ENCODE measurements around the gene POFUT1.
"Not testable (repeated sequence)": the region's sequence is repeated elsewhere in the genome, so short reads cannot be mapped to it uniquely, and the experiment has no call there.

The POFUT1 gene

DNA sequence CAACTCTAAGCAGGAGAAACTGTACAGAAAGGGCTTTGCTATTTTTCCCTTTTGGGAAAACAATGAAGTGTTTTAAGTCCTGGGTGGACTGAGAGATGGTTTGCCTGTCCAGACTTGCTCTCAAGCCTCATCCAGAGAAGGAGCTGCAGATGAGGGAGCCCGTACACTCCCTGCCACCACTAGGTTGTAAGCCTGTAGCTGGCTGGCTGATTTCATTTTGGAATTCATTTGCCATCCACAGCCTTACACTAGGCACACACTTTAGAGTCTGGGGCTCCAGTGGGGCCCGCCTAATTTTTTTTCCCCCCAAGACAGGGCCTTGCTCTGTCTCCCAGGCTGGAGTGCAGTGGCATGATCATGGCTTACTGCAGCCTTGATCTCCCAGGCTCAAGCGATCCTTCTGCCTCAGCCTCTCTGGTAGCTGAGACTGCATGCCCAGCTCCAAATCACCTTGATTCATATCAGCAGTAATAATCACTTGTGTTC, 28.4 kb downstream of the POFUT1 start:
- no peak for DNase-seq

- DNase-seq = no peak
Observed at GRCh38 chr20:32236819-32237218, 29.1 kb downstream of the POFUT1 start.

DNA sequence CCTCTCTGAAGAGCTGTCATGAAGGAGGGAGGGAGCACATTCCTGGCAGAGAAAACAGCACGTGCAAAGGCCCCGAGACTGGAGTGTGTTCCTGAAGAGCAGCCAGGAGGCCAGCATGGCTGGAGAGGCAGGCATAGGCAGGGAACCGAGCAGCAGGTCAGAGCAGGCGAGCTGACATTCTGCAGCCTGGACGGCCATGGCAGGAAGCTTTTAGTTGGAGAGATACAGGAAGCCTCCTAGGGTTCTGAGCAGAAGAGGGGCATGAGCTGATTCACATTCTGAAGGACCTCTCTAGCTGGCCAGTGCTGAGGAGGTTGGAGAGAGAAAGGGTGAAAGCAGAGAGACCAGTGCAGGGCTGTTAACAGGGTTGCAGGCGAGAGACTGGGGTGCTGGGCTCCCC, 29.7 kb downstream of the POFUT1 start:
- no peak for DNase-seq

DNA sequence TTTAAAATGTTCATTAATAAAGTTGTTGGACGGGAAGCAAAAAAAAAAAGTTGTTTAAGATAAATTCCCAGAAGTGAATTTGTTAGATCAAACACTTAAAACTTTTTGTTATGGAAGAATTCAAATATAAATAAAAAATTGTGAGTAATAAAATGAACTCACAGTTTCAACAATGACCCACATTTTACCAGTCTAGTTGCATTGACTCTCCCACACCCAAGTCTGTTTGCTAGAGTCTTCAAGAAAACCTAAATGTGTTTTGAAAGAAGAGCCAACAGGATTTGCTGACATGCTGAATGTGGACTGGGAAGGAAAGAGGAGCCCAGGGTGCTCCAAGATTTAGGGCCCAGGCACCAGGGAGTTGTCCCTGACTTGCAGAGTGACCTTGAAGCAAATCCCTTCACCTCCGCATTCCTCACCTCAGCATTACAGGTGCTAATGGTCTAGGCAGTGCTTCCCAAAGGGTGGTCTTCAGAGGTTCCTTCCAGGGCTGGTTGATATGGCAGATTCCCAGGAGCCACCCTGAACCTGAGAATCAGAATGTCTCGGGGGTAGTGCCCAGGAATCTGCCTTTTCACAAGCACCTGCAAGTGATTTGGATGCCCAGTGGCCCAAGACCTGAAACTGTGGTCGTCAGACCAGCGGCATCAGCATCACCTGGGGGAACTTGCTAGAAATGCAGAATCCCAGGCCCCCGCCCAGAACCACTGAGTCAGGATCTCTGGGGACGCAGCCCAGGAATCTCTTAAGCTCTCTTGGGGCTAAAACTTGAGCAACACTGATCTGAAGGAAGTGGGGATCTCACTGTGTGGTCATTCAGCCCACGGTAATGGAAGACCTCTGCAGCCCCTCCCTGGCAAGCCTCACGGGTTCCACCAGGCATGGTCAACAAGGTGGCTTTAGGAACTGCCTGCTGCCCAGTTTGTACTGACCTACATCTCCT, 31.1 kb downstream of the POFUT1 start:
- no peak for DNase-seq

DNA sequence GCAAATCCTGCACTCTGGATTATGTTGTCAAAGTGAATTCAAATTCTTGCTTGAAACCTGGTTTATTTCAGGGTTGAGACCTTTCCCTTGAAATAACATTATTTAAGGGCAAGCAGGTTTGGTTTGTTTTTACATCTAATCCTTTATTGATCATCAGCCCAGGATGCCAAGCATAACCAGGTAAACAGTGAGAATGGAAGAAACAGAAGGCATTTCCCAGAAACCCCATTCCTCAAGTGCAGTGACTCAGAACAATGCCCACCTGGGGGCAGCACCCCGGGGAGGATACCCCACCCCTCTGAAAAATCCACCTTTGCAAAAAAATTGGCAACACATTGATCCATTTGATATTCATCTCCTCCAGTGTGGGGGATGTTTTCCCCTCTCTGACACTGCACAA, 32.5 kb downstream of the POFUT1 start:
- no peak for DNase-seq

GRCh38 chr20:32241807-32242206, 34.1 kb downstream of the POFUT1 start:
- DNase-seq = no peak

DNA sequence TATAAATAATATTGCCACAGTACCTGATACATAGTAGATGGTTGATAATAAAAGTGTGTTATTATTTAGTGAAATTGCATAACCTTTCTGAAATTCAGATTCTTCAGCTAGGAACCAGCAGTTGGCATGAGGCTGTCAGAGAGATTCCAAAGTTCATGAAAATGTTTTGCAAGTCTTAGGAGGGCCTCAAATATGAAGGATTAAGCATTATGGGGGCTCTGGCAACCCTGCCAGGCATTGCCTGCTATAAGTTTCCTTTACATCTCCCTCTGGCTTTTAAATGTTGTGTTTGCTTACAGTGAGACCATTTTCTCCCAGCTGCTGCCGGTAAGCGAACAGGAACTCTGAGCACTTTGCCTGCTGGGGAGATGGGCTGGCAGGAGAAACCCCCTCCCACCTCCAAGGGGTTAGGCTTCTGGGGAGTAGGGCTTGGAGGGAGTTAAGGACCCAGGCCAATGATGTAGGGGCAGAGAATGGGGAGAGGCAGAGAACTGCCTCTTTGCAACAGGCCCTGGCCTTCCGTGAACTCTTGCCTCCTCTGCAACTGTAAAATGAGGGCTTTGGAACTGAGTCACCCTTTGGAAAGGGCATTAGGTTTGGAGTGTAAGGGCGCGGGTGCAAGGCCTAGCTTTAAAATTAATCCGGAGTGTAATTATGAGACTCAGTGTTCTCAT, 36.6 kb downstream of the POFUT1 start:
- no peak for DNase-seq

GRCh38 chr20:32244959-32245358, 37.3 kb downstream of the POFUT1 start:
- no peak for DNase-seq

GRCh38 chr20:32246208-32246607, 38.5 kb downstream of the POFUT1 start:
- not testable (repeated sequence) for DNase-seq

GRCh38 chr20:32248043-32248442, 40.4 kb downstream of the POFUT1 start:
- DNase-seq = no peak

DNA sequence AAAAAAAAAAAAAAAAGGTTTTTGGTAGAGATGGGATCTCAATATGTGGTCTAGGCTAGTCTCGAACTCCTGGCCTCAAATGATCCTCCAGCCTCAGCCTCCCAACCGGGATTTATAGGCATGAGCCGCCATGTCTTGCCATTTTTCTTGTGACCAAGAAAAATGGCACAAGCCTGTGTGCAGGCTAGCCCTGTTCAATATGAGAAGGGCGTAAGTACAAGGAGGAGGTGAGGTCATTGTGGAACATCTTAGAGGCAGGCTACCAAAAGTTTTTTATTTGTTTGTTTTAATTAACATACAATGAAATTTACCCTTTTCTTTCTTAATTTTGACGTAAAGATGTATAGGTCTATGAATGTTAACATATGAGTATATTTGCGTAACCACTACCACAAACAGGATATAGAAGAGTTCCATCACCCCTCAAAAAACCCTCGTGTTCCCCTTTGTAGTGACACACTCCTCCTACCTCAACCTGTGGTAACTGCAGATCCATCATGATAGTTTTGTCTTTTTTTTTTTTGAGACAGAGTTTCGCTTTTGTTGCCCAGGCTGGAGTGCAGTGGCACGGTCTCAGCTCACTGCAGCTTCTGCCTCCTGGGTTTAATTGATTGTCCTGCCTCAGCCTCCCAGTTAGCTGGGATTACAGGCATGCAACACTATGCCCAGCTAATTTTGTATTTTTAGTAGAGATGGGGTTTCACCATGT, 41.5 kb downstream of the POFUT1 start:
- DNase-seq = peak in 1 of 2 experiments; percentile 7

DNA sequence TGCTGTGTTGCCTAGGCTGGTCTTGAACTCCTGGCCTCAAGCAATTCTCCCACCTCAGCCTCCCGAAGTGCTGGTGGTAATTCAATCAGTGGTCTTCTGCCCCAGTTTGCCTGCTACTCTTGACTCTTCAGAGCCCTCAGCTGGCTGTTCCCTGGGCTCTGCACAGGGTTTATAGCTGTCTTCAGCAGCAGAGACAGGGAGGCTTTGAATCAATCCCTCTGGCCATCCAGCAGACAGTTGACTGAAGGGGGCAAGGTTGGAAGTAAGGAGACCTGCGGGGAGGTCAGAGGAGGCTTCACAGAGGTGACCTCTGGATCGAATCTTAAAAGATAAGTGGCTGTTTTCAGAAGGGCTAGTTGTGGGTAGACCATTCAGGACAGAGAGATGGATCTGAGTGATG, 43.8 kb downstream of the POFUT1 start:
- no peak for DNase-seq

DNA sequence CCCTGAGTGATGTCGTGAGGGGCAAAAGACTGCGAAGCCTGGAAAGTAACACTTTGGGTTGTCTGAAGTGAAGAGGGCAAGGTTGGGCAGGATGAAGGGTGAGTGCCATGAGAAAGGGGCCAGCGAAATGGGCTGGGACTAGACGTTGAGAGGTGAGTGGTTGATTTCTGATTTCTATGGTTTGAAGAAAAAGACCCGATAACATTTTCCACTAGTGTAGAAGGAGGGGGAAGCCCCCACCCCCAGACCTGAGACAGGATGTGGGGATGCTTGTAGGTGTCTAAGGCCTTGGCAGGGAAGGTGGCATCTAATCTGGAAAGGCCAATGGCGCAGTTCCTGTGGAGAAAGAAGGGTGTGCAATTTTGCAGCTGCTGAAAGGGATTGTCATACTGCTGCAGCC, 44.5 kb downstream of the POFUT1 start:
- DNase-seq = peak; percentile 67 to 72

DNA sequence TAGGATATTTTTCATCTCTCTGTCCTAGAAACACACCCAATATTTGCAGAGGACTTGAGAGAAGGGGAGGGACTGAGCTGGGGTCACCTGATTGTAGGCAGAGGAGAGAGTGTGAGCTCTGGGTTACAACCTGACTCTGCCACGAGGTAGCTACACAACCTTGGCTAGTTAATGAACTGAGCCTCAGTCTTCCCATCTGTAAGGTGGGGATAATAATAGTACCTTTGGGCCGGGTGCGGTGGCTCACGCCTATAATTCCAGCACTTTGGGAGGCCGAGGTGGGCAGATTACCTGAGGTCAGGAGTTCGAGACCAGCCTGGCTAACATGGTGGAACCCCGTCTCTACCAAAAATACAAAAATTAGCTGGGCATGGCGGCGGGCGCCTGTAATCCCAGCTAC, 53.3 kb downstream of the POFUT1 start:
- not testable (repeated sequence) for DNase-seq

DNA sequence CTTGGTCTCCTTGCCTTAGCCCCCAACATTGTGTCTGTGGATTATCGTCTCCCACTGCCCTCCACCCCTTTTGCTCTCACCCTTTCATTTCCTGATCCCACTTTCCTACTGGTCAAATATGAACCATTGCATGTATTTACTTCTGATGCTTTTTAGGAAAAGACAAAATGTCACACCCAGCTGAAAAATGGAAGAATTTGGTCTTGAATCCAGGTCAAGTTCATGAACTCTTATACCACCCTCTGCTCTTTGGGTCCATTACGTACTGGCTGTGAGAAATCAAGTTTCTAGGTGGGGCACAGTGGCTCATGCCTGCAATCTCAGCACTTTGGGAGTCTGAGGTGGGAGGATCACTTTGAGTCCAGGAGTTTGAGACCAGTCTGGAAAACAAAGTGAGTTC, 54.0 kb downstream of the POFUT1 start:
- no peak for DNase-seq

- no peak for DNase-seq
Observed at GRCh38 chr20:32263398-32263954, 55.8 kb downstream of the POFUT1 start.

DNA sequence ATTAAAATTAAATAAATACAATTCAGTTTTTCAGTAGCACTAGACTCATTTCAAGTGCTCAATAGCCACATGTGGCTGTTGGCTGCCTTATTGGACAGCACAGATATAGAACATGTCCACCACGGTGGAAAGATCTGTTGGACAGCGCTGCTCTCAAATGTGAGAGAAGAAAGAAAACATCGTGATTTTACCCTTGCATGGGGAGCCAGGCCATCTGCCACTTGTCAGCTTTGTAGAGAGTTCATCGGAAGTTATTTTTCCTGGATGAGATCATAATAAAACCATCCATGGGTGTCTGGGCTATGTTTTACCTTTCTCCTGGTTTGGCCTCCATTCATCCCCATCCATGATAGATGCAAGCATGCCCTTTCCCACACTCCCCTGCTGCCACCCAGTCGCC, 63.9 kb downstream of the POFUT1 start:
- DNase-seq = no peak

DNA sequence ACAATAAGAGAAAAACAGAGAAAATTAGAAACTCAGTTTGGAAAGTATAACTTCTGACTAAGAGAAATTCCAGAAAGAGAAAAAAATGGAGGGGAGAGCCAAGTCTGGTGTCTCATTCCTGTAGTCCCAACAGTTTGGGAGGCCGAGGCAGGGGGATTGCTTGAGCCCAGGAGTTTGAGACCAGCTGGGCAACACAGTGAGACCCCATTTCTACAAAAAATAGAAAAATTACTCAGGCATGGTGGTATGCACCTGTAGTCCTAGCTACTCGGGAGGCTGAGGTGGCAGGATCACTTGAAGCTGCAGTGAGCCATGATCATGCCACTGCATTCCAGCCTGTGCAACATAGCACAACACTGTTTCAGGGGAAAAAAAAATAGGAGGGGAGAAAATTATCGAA, 66.7 kb downstream of the POFUT1 start:
- DNase-seq = no peak

DNA sequence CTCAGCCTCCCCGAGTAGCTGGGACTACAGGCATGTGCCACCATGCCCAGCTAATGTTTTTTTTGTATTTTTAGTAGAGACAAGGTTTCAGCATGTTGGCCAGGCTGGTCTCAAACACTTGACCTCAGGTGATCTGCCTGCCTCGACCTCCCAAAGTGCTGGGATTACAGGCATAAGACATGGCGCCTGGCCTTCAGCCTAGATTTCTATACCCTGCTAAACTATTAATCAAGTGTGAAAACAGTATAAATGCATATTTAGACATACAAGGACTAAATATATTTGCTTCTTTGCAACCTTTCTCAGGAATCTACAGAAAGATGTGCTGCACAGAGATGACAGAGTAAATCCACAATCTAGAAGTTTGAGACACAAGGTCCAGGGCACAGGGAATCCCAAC, 67.5 kb downstream of the POFUT1 start:
- DNase-seq = not testable (repeated sequence)

GRCh38 chr20:32277361-32278198, 69.9 kb downstream of the POFUT1 start, which contains the start of gene KIF3B:
Gene KIF3B (plus strand): TSS chr20:32277651. CDS start chr20:32309778, 32,127 bp downstream.
- DNase-seq = peak; percentile 78 to 80

- peak in 1 of 2 experiments; percentile 3 for DNase-seq
Observed at GRCh38 chr20:32278199-32278643, 70.5 kb downstream of the POFUT1 start.

DNA sequence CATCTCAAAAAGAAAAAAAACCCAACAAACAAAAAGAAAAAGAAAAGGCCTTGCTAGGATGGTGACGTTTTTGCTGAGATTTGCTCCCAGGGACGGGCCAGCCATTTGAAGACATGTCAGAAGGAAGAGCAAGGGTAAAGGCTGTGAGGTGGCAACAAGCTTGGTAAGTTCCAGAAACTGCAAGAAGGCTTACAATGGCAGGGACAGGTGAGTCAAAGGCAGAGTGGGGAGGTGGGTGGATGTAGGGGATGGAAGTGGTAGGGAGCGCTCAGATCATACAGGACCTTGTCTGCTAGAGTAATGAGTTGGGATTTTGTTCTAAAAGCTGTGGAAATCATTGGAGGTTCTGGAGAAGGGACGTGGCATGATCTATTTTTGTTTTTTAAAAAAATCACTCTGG, 74.0 kb downstream of the POFUT1 start:
- no peak for DNase-seq
